ENCODE measurements around the gene CELF4. TPM values are rescaled to one million over a fixed set of nuclear protein-coding genes. Genes with fewer than 3 reads are reported as not detected.

Gene CELF4
- total and polyA plus RNA-seq, 10 donors: 0.46 to 3.5 (median 0.78) TPM

GRCh38 chr18:37272226-37272625 lies 293.4 kb downstream of the CELF4 start:
- Histone ChIP-seq H3K27ac (no peak overlapping the region), H3K9me3 (peaks cover 0 to 21% (median 0%) of the 10 kb centered on the region in 8 donors), H3K36me3 (no peaks in the 10 kb centered on the region), H3K4me3 (no peak overlapping the region), H3K27me3 (replicated peaks in 1 of 7) (peaks cover 0 to 48% (median 17%) of the 10 kb centered on the region in 7 donors), H3K4me1 (no peaks in the 10 kb centered on the region)
- 55 to 84% (median 68%) methylated on average over 2 of the region's 2 CpGs for WGBS, 5 donors
- DNase-seq: no peak
- TF ChIP-seq POLR2A (IDR thresholded peaks at IDR 0.05) (no peak), POLR2AphosphoS5 (IDR thresholded peaks at IDR 0.05) (no peak)
- intact Hi-C loops (cut with DNase I; ENCODE audit: low total_unique reads): no loop called here

GRCh38 chr18:37270666-37271052 lies 294.9 kb downstream of the CELF4 start:
- Histone ChIP-seq H3K36me3 (no peaks in the 10 kb centered on the region), H3K9me3 (peaks cover 0 to 15% (median 0%) of the 10 kb centered on the region in 8 donors), H3K27me3 (replicated peaks in 1 of 7) (peaks cover 0 to 40% (median 12%) of the 10 kb centered on the region in 7 donors), H3K4me3 (no peak overlapping the region), H3K4me1 (no peaks in the 10 kb centered on the region), H3K27ac (no peak overlapping the region)
- no peak for DNase-seq
- 82 to 88% (median 86%) methylated on average over 7 of the region's 7 CpGs for WGBS, 5 donors
- intact Hi-C loops (cut with DNase I; ENCODE audit: low total_unique reads): no loop called here
- TF ChIP-seq POLR2AphosphoS5 (IDR thresholded peaks at IDR 0.05): no peak
- TF ChIP-seq POLR2A (IDR thresholded peaks at IDR 0.05): no peak
- TF ChIP-seq CTCF (IDR thresholded peaks at IDR 0.05 in 8 of 11, conservative IDR thresholded peaks at IDR 0.05 in 3 of 11): no peak

GRCh38 chr18:37270038-37270665 lies 295.4 kb downstream of the CELF4 start:
- no peaks in the 10 kb centered on the region for H3K36me3 ChIP-seq
- no peak overlapping the region for H3K4me3 ChIP-seq
- peaks cover 0 to 15% (median 0%) of the 10 kb centered on the region in 8 donors for H3K9me3 ChIP-seq
- H3K4me1 ChIP-seq: no peaks in the 10 kb centered on the region
- H3K27ac ChIP-seq: no peak overlapping the region
- H3K27me3 ChIP-seq (replicated peaks in 1 of 7): peaks cover 0 to 35% (median 12%) of the 10 kb centered on the region in 7 donors
- DNase-seq: no peak
- intact Hi-C loops (cut with DNase I; ENCODE audit: low total_unique reads): no loop called here
- WGBS, 5 donors: 22 to 29% (median 27%) methylated on average over 8 of the region's 8 CpGs
- TF ChIP-seq POLR2AphosphoS5 (IDR thresholded peaks at IDR 0.05) (no peak), POLR2A (IDR thresholded peaks at IDR 0.05) (no peak), CTCF (IDR thresholded peaks at IDR 0.05 in 8 of 11, conservative IDR thresholded peaks at IDR 0.05 in 3 of 11) (no peak)

- no peak overlapping the region for H3K27ac ChIP-seq
- no peak overlapping the region for H3K4me3 ChIP-seq
- TF ChIP-seq POLR2AphosphoS5 (IDR thresholded peaks at IDR 0.05) (no peak), CTCF (IDR thresholded peaks at IDR 0.05 in 8 of 11, conservative IDR thresholded peaks at IDR 0.05 in 3 of 11) (no peak), POLR2A (IDR thresholded peaks at IDR 0.05) (no peak)
- H3K9me3 ChIP-seq: peaks cover 0 to 7% (median 0%) of the 10 kb centered on the region in 8 donors
- H3K4me1 ChIP-seq: no peaks in the 10 kb centered on the region
- H3K27me3 ChIP-seq (replicated peaks in 1 of 7): peaks cover 0 to 17% (median 0%) of the 10 kb centered on the region in 7 donors
- H3K36me3 ChIP-seq: no peaks in the 10 kb centered on the region
- intact Hi-C loops (cut with DNase I; ENCODE audit: low total_unique reads): no loop called here
- WGBS, 5 donors: 39 to 44% (median 40%) methylated on average over 13 of the region's 13 CpGs
- DNase-seq: no peak
Observed at GRCh38 chr18:37266290-37266689, 299.3 kb downstream of the CELF4 start.

Data from spleen (tissue), 11 donors.